Fibroblast of skin of right quadriceps (primary cell): ENCODE measurements around the gene RPP25L.
A peak's percentile ranks its signal among the peaks of the same experiment; 100 is the strongest.
"Not testable (repeated sequence)": the region's sequence is repeated elsewhere in the genome, so short reads cannot be mapped to it uniquely, and the experiment has no call there.

ENCODE experiments used
- DNase-seq: peaks from one replicate; pipeline ENCODE4 v3.0.0-alpha.2; 2013

The RPP25L gene

DNA sequence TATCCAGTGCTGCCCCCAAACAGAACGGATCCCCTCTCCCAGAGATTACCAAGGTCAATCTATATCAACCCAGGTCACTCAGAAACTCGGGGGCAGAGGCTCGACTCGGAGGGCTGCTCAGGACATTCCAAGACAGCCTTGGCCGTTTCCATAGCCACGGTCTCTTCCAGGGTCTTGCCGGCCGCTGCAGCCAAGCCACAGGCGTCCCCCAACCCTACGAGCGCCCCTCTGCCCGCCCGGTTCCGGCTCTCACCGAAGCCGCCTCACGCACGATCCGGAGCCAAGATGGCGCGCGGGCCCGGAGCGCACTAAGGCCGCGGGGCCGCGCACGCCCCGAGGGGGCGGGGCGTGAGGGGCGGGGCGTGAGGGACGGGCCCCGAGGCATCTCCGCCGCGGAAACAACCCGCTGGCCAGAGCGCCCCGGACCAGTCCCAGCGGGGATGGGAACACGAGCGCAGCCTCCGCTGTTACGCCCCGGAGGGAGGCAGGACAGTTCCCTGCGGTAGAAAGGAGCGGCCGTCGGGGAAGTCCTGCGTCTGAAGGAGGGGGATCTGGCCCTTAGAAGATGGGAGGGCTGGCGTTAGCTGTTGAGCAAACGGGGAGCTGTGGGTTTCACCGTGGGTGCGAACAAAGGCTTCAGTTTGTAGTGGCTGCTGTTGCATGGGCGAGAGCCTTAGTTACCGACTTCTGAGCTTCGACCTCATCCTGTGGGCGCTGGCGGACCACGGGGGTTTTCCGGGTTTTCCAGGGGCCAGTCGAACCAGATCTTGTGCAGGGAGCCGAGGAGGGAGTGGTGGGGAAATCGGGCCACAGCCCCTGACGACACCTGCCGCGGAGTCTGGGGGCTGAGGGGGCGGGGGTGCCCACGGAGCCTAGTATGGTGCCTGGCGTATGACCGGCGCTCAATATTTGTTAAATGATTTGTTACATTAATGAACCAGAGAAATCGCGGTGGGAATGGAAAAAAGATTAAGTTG is at the start of gene RPP25L:
TSS of gene RPP25L (minus strand) at position 287 of the 977 bp plus-strand sequence. CDS start 801 bp downstream, outside the sequence.
- peak; percentile 82 for DNase-seq

- no peak for DNase-seq
Observed at GRCh38 chr9:34659592-34660253, 47.8 kb upstream of the RPP25L start.

DNA sequence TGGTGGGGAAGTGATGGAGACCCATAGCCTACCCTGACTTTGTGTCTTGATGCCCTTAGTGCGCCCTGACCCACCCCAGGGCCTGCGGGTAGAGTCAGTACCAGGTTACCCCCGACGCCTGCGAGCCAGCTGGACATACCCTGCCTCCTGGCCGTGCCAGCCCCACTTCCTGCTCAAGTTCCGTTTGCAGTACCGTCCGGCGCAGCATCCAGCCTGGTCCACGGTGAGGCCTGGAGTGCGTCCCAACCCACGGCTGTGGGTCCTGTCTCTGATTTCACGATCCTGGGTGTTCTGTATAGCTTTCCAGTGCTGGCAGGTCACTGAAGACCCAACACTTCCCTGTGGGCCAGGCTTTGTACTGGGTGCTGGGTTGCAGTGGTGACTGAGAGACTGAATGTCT is 46.6 kb upstream of the RPP25L start:
- DNase-seq, result no peak

GRCh38 chr9:34656992-34657391 is 45.1 kb upstream of the RPP25L start:
- DNase-seq, result no peak

DNA sequence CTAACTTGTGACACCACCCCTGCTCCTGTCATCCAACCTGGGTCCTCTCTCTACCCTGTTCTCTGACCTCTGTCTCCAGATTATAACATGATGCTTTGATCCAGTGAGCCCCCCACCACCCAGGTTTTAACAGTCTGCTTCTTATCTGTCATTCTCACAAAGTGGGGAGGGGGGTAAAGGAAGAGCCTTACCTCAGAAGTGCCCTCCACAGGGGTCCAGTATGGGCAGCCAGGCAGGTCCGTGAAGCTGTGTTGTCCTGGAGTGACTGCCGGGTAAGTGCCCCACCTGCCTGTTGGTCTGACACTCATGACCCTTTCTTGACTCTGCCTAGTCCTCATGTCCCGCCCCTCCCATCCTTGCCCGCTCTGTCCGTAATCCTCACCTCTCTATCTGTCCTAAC is 43.5 kb upstream of the RPP25L start:
- DNase-seq, result no peak

GRCh38 chr9:34654323-34655051 is 42.6 kb upstream of the RPP25L start:
- peak; percentile 87 for DNase-seq

- peak; percentile 72 for DNase-seq
Observed at GRCh38 chr9:34653151-34654072, 41.5 kb upstream of the RPP25L start.

- no peak for DNase-seq
Observed at GRCh38 chr9:34652602-34653000, 40.7 kb upstream of the RPP25L start.

DNA sequence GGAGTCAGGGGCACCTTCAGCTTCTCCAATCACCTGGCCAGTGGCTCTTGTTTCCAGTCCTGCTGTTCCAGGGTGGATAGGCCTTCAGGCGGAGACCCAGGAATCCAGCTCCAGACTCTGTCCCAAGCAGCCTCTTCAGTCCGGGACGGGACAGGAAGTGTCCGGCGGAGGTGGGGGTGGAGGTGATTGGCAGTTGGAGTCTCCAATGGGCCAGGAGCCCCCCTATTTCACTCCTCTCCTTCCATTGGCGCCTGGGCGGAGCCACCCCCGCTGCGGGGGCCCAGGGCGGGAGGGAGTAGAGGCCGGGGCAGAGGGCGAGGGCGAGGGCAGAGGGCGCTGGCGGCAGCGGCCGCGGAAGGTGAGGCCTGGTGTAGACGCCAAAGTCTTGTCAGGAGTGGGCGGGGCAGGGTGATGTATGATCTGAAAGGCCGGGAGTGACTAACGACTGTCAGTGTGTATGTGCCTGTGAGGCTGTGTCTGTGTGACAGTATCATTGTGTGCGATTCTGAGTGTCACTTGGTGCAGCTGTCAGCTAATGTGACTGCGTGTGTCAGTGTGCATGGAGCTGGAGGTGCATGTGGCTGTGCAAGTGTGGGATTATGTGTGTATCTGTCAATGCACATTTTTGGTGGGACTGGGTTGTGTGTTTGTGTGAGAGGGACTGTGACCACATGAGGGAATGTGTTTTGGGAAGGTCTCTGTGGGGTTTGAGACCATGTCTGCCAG is 40.1 kb upstream of the RPP25L start, which contains the start of gene IL11RA:
TSS of gene IL11RA (plus strand) at position 310 of the 726 bp plus-strand sequence. CDS start 3,033 bp downstream, outside the sequence.
- DNase-seq, result peak; percentile 80

DNA sequence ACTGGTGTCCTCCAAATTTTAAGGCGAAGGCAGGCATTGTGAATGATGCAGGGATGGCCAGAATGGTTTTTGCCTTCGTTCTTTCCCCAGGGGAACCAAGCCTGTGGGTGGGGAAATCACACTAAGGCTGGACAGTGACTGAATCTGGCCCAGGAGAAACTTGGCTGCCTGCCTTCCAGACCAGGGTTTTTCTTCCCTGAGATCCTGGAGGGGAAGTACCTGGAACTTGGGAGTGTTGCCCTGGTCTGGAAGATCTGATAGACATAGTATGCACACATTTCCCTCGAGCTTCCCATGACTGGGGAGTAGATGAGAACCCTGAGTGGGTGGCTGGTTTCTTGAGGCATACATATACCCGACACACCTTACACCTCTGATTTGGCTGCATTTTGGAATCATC is 39.4 kb upstream of the RPP25L start:
- DNase-seq, result peak; percentile 13

DNA sequence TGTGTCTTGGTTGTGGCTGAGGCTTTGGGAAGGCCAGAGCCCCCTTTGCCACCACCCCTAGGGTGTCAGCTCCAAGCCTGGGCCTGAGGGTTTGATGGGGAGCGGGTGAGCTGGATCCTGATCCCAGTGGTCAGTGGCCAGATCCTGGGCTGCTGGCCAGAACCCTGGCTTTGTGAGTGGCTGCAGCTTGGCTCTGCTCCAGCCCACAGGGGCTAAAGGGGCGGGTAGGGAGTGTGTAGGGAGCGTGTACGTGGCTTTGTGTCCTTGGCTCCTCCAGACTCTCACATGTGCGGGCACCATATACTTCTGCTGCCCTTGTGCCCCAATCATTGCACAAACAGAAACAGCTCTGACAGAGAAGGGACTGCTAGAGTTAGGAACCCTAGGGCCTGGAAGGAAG is 38.9 kb upstream of the RPP25L start:
- DNase-seq, result no peak

GRCh38 chr9:34648673-34649072 is 36.8 kb upstream of the RPP25L start:
- DNase-seq, result no peak

DNA sequence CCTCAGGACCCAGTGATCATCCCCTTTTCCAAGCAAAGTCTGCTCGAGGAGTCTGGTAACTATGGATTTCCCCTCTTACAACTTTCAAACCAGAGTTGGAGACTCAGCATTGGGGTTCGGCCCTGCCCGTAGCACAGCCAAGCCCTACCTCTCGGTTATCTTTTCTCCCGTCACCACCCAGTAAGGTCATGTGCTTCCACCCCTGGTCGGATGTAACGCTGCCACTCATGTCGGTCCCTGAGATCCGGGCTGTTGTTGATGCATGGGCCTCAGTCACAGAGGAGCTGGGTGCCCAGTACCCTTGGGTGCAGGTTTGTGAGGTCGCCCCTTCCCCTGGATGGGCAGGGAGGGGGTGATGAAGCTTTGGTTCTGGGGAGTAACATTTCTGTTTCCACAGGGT is 35.8 kb upstream of the RPP25L start:
- DNase-seq, result no peak

- DNase-seq, result no peak
Observed at GRCh38 chr9:34647084-34647403, 35.1 kb upstream of the RPP25L start.

- peak; percentile 83 for DNase-seq
Observed at GRCh38 chr9:34646211-34647083, 34.5 kb upstream of the RPP25L start, which contains the start of gene GALT. Gene GALT (plus strand): TSS chr9:34646675. CDS start chr9:34646705, 30 bp downstream.

DNA sequence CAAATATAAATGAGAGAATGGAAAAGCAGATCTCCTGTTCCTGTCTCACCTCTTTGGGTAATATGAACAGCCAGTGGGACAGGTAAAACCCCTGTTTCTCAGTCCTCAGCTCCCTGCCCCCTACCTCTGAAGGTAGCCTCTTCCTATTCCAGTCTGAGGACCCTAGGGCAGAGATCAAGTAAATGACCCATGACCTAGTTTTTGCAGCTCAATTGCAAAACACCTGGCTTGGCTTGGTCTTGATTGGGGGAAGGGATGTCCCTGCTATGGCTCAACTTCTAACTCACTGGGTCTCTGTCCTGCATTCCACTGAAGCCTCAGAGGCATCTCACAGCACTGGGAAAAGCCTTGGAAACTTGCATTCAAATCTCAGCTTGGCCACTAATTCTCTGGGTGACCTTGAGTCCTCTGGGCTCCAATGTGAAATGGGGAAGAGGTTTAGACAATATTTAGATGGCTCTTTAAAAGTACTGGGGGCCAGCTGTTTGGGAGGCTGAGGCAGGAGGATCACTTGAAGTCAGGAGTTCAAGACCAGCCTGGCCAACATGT is 32.9 kb upstream of the RPP25L start:
- DNase-seq, result peak; percentile 6

DNA sequence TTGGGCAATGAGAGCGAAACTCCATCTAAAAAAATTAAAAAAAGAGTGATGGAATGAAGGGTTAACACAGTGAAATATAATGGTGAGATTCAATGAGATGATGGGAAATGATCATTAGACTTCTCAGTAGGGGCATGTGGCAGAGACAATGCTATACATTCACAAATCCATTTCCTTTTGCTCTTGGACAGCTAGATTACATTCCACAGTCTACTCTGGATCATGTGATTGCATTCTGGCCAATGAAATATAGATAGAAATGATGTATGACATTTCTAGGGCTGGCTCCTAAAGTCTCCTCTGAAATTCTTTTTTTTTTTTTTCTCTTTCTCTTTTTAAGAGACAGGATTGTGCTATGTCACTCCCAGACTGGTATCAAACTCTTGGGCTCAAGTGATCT is 30.8 kb upstream of the RPP25L start:
- peak; percentile 10 for DNase-seq

DNA sequence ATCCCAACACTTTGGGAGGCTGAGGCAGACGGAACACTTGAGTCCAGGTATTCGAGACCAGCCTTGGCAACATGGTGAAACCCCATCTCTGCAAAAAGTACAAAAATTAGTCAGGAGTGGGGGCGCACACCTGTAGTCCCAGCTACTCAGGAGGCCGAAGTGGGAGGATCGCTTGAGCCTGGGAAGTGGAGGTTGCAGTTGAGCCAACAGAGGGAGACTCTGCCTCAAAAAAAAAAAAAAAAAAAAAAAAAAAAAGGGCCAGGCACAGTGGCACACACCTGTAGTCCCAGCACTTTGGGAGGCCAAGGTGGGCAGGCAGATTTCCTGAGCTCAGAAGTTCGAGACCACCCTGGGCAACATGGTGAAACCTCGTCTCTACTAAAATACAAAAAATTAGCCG is 27.4 kb upstream of the RPP25L start:
- DNase-seq, result not testable (repeated sequence)

DNA sequence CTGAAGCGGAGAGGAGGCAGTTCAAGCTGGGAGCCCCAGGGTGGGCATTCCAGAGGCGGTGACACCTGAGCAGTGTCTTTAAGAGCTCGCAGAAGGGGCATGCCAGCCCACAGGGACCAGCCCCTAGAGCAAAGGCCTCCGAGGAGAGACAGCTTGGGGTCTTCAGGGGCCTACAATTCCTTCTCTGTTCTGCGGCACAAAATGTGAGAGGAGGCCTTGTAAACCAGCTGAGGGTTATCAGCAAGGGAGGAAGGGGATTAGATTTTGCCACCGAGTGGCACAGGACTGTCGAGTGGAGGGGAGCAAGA is 26.2 kb upstream of the RPP25L start:
- no peak for DNase-seq
